GM19238 (cell line): ENCODE results near the gene PCNT.

Experiments used
- DNase-seq: peaks from one replicate; pipeline ENCODE4 v3.0.0; 2011; ENCODE audit warnings: low spot score; ENCODE audit not compliant: insufficient read length

The PCNT gene

DNA sequence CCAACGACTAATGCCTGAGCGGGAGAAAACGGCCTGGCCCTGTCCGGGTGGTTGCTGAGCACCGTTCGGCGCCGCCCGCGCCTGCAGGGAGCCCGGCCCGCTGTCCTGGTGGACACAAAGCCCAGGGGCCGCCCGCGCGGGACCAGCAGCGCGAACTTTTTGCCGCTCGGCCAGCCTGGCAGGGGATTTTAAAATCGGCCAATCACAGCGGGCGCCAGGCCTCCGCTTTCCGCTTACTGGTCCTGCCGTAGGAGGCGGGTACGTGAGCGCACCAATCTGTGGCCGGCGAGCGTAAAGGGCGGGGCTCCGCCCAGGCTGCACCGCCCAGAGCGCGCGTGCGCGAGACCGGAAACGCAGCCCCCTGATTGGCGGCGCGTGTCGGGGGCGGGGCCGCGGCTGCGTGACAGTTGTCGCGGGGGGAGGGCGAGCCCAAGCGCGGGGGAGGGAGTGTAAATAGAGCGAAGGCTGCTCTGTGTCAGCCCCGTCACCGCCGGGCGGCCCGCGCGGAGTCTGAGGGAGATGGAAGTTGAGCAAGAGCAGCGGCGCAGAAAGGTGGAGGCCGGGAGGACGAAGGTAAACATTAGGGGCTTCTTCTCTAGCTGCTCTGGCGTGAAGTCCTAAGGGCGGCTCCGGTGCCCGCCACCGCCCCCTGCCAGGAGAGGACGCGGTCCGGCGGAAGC lies at the start of gene PCNT, which contains the start of gene C21orf58:
Gene PCNT, plus strand, starts transcription at position 447 of the 680 bp plus-strand sequence. Its CDS starts 73 bp downstream, at position 520.
Gene C21orf58, minus strand, starts transcription at position 161 of the 680 bp plus-strand sequence. CDS start 1,132 bp downstream, outside the sequence.
- peak; percentile 98 for DNase-seq

GRCh38 chr21:46274797-46275390 lies 49.1 kb upstream of the PCNT start:
- no peak for DNase-seq

- no peak for DNase-seq
These were observed 39.8 kb upstream of the PCNT start for GRCh38 chr21:46284077-46284644.

DNA sequence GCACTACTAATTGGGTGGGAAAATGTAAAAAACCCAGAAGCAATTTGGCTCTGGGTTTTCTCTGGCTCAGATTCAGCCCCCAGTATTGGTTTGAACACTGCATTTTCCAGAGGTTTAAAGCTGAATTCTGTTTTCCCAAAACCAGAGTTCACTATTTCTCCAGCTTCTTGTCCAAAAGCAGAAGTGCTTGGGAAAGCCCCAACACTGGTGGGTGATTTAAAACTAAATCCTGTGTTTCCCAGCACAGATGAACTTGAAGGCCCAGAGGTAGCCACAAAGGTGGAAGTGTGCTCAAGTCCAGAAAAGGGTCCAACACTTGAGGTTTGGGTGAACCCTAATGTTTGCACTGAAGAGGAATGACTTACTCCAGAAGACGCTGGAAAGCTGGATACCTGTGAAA lies 39.2 kb upstream of the PCNT start:
- no peak for DNase-seq

GRCh38 chr21:46285206-46285661 lies 38.7 kb upstream of the PCNT start, which contains the start of gene MCM3AP:
Gene MCM3AP (minus strand): TSS chr21:46285611. CDS start chr21:46285286, 325 bp downstream.
- DNase-seq, result no peak

- peak; percentile 92 for DNase-seq
These were observed 38.0 kb upstream of the PCNT start, which contains the start of gene YBEY for GRCh38 chr21:46285761-46286647. Gene YBEY (plus strand): TSS chr21:46286342. CDS start chr21:46286914, 572 bp downstream.

- DNase-seq, result no peak
These were observed 37.3 kb upstream of the PCNT start for GRCh38 chr21:46286648-46287002.

- DNase-seq, result no peak
These were observed 36.4 kb upstream of the PCNT start for GRCh38 chr21:46287541-46287940.

DNA sequence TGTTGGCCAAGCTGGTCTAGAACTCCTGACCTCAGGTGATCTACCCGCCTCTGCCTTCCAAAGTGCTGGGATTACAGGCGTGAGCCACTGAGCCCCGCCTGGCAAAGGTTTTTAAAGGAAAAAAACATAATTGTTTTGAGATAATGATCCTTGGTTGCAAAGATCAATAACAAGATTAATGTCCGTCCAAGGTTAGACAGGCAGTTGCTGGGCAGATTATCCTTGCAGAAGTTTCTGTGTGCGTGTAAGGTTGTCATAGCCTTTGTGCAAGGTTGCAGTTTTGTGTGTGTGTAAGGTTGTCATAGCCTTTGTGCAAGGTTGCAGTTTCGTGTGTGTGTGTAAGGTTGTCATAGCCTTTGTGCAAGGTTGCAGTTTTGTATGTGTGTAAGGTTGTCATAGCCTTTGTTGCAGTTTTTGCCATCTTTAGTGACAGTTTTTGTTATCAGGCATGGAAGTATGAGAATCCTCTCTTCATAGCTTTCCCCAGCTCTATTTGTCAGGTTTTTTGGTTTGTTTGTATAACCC lies 34.2 kb upstream of the PCNT start:
- no peak for DNase-seq

DNA sequence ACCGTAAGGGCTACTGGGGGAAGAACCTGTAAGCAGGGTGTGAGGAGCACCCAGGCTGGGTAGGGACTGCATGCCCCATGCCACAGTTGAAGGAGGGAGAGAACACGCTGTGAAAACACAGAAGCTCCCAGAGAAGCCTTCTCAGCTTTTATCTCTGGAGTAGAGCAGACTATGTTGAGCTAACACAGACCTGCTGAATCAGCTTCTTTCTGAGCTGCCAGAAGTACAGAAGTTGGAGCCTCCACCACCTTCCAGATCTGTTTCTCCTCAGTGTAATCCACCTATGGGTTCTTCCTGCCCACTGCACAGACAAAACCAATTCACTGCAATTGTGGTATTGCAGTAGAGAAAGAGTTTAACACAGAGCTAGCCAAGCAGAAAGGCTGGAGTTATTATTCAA lies 32.4 kb upstream of the PCNT start:
- no peak for DNase-seq

GRCh38 chr21:46294647-46295176 lies 29.2 kb upstream of the PCNT start:
- DNase-seq, result peak; percentile 27

DNA sequence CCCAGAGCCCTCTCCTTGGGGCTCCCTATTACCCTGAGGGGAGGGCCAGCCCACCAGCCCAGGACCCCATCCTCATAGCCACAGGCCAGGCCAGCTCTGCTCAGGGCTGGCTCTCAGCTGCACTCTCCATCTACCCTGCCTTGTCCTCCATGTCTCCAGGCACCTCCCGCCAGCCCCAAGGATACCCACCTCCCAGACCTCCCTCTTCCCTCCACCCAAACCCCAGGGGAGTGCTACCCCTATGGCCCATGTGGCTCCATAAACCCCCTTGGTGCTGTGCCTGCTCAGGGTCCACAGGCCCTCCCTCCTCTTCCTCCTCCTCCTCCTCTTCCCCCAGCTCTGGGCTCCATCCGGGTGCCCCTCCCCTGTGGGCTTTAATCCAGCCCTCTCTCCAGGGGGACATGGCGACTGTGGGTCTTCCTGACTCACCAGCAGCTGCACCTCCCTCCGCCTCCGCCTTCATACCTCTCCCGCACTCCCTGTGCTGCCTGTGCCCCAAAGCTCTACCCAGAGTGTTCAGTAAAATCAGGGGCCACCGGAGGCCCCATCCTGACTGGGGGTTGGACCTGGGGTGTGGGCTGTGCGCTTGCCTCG lies 28.7 kb upstream of the PCNT start:
- no peak for DNase-seq

DNA sequence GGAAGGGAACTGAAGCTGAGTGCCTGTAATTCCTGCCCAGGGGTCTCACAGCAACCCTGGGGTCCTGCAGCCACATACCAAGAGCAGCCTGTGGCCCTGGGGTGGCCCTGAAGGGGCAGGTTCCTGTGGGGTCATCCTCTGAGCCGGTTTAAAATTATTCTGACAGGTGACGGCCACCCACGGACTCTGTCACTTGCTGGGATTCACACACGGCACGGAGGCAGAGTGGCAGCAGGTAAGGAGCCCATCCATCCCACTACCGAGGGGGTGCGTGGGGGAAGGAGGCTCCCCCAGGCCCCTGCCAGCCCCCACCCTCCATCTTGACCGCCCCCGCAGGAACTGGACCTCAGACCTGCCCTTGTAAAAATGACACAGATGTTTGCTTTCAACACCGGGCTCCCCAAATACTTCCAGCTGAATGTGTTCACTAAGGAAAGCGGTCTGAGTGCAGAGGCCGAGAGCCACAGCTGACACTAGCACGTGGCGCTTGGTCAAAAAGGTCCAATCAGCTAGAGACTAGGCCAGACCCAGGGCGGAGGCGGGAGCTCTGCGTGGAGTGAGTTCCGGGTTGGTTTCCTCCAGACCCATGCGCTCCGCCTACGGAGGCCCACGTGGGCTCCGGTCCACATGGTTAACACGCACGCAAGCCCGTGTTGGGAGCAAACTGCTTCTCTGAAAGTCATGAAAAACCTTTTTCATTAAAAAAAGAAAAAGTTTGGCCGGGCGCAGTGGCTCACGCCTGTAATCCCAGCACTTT lies 27.8 kb upstream of the PCNT start:
- peak; percentile 39 for DNase-seq

- DNase-seq, result no peak
These were observed 26.4 kb upstream of the PCNT start for GRCh38 chr21:46297338-46298271.

GRCh38 chr21:46299167-46299566 lies 24.8 kb upstream of the PCNT start:
- no peak for DNase-seq

DNA sequence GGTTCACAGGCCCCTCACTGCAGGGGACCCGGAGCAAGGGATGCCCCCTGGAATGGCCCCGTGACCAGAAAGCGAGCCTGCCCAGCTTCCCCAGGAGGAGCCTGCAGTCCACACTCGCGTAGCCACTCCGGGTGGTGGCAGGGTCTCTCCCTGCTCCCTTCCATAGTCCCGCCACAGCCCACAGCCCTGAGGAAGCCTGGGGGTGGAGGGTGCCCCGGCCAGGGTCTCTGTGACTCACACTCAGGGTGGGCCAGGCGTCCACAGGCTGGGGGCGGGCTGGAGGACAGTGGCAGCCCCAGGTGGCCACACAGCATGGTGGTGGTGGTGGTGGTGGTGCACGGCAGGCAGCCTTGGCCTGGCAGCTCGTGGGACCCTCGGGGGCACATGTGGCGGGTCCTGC lies 22.2 kb upstream of the PCNT start:
- DNase-seq, result no peak

GRCh38 chr21:46304437-46304836 lies 19.5 kb upstream of the PCNT start:
- DNase-seq, result no peak

DNA sequence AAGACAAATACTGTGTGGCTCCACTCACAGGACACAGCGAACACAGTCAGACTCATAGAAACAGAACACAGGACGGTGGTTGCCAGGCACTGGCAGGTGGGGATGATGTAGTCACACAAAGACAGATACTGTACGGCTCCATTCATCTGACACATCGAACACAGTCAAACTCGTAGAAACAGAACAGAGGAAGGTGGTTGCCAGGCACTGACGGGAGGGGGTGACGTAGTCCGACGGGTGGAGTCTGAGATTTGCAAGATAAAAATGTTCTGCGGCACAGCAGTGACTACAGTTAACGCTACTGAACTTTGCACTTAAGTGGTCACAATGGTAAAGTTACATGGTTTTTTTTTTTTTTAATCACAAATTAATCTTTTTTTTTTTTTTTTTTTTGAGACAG lies 19.0 kb upstream of the PCNT start:
- DNase-seq, result no peak

- no peak for DNase-seq
These were observed 16.3 kb upstream of the PCNT start for GRCh38 chr21:46307625-46308024.
